Upper lobe of right lung (tissue), 1 donor: ENCODE measurements around the gene CHD5. TPM values are rescaled to one million over a fixed set of nuclear protein-coding genes. Genes with fewer than 3 reads are reported as not detected.

Source experiments
- ATAC-seq: fragments of 200-7000 bp; cut with Tn5 transposase; one replicate; pipeline ENCODE4 v1.9.1; 2020; ENCODE audit warnings: mild to moderate bottlenecking, moderate library complexity
- DNase-seq: peaks from one replicate; pipeline ENCODE4 v3.0.0-alpha.2; 2020
- H3K27ac ChIP-seq: fragments of 200-600 bp; one replicate; pipeline ENCODE4 v1.8.0; 2022
- H3K27me3 ChIP-seq: fragments of 200-600 bp; one replicate; pipeline ENCODE4 v1.8.0; 2022; ENCODE audit warnings: mild to moderate bottlenecking
- H3K36me3 ChIP-seq: fragments of 200-600 bp; one replicate; pipeline ENCODE4 v1.8.0; 2022
- H3K4me1 ChIP-seq: fragments of 200-600 bp; one replicate; pipeline ENCODE4 v1.8.0; 2022
- H3K4me3 ChIP-seq: fragments of 200-600 bp; one replicate; pipeline ENCODE4 v1.8.0; 2022; ENCODE audit warnings: mild to moderate bottlenecking
- H3K9me3 ChIP-seq: fragments of 200-600 bp; one replicate; pipeline ENCODE4 v1.8.0; 2022
- intact Hi-C: fragments of 100-400 bp; cut with DNase I; formaldehyde crosslinking; loops from one replicate; pipeline ENCODE4 v1.11.0; 2022
- total RNA-seq: library from RNA; stranded (reverse); fragmentation: NEBNext Ultra II Directional; extraction: Animal tissue kit (Norgen Biotek cat#: 25700); gene quantifications from one replicate; pipeline ENCODE4 v1.2.1, GENCODE V29; 2021
- TF ChIP-seq, protein P1 (sequence below): fragments of 200-600 bp; IDR thresholded peaks from one replicate; pipeline ENCODE4 v1.8.0; 2022; ENCODE audit warnings: antibody characterized with exemption
- donor health status: DM: no; HTN: yes; CAD: no; lungs with severe emphysema.

CHD5 gene
- total RNA-seq, 1 donor from 2014 or later, result 0.23 TPM

DNA sequence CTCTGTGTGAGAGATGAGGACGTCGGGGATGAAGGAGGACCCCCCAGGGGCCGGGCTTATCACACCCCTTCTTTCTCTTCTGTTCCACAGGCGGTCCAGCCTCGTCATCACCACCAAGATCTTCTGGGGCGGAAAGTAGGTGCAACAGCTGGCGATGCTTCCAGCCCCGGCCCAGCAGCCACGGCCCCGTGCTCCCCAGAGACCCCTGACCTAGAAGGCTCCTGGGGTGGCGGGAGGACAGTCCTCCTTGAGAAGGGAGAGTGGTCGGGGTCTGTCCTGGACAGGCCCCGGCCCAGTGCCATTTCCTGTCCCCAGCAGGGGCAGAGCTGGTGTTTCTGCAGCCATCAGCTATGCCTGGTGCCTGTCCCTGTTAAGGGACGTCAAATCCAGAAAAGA is 92.7 kb downstream of the CHD5 start:
- DNase-seq, result no peak
- ATAC-seq, result no peak

DNA sequence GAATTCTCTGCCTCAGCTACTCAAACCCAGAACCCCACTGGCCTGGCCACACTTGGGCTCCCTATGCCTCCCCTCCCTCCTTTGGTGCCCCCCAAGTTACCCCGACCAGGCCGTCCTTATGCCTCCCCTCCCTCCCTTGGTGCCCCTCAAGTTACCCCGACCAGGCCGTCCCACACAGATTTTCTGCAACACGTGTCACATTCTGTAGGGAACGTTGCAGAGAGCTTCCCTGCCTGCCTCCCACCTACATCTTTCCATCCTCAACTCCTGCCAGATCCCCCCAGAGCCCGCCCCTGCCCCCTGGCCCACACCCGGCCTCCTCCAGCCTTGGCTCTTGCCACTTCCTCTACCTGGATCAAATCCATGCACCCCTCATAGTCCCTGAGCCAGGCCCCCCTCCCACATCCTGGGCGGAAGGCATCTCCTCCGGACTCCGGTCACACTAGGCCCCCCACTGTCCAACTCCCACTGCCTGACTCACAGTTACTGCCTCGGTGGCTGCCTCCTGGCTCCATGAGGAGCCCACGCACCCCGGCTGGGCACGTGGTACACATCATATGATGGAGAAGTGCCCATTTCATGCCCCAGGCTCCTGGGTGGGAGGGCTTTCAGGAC is 93.3 kb downstream of the CHD5 start:
- no peak overlapping the region for H3K27ac ChIP-seq
- no peak for ATAC-seq

More for the DNA sequence above, 92.7 kb downstream of the CHD5 start:
- no peak overlapping the region for H3K4me3 ChIP-seq
- no peaks in the 10 kb centered on the region for H3K9me3 ChIP-seq
- H3K27me3 ChIP-seq, result no peaks in the 10 kb centered on the region
- H3K36me3 ChIP-seq, result peaks cover 4% of the 10 kb centered on the region
- H3K27ac ChIP-seq, result no peak overlapping the region
- H3K4me1 ChIP-seq, result peaks cover 11% of the 10 kb centered on the region
- intact Hi-C loops, result no loop called here
- TF ChIP-seq, protein P1, sequence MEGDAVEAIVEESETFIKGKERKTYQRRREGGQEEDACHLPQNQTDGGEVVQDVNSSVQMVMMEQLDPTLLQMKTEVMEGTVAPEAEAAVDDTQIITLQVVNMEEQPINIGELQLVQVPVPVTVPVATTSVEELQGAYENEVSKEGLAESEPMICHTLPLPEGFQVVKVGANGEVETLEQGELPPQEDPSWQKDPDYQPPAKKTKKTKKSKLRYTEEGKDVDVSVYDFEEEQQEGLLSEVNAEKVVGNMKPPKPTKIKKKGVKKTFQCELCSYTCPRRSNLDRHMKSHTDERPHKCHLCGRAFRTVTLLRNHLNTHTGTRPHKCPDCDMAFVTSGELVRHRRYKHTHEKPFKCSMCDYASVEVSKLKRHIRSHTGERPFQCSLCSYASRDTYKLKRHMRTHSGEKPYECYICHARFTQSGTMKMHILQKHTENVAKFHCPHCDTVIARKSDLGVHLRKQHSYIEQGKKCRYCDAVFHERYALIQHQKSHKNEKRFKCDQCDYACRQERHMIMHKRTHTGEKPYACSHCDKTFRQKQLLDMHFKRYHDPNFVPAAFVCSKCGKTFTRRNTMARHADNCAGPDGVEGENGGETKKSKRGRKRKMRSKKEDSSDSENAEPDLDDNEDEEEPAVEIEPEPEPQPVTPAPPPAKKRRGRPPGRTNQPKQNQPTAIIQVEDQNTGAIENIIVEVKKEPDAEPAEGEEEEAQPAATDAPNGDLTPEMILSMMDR, result no peak

DNA sequence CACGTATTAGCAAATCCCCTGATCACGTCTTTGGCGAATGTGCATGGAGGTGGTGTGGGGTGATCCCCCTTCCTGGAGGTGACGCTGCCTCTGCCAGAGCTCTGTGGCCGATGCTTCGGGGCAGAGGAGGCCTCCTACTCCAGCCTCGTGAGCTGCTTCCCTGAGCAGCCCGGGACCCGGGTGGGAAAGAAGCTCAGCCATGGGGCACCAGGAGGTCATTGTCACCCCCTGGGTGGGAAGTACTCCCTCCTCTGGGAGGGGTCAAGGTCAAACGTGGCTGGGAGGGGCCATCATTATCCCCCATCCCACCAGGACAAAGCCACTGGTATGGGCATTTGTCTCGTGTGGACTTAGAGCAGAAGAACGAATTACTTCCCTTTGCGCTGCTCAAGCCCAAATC is 93.8 kb downstream of the CHD5 start:
- DNase-seq, result no peak
- intact Hi-C loops, result no loop called here
- Histone ChIP-seq H3K27ac (no peak overlapping the region), H3K27me3 (no peaks in the 10 kb centered on the region), H3K4me3 (no peak overlapping the region), H3K36me3 (peaks cover 4% of the 10 kb centered on the region), H3K9me3 (no peaks in the 10 kb centered on the region), H3K4me1 (peaks cover 11% of the 10 kb centered on the region)
- ATAC-seq, result no peak
- TF ChIP-seq, protein P1, result no peak

More for the DNA sequence above, 93.3 kb downstream of the CHD5 start:
- TF ChIP-seq, protein P1, result no peak
- intact Hi-C loops, result no loop called here
- H3K4me3 ChIP-seq, result no peak overlapping the region
- H3K36me3 ChIP-seq, result peaks cover 4% of the 10 kb centered on the region
- H3K4me1 ChIP-seq, result peaks cover 11% of the 10 kb centered on the region
- DNase-seq, result no peak
- no peaks in the 10 kb centered on the region for H3K9me3 ChIP-seq
- H3K27me3 ChIP-seq, result no peaks in the 10 kb centered on the region

DNA sequence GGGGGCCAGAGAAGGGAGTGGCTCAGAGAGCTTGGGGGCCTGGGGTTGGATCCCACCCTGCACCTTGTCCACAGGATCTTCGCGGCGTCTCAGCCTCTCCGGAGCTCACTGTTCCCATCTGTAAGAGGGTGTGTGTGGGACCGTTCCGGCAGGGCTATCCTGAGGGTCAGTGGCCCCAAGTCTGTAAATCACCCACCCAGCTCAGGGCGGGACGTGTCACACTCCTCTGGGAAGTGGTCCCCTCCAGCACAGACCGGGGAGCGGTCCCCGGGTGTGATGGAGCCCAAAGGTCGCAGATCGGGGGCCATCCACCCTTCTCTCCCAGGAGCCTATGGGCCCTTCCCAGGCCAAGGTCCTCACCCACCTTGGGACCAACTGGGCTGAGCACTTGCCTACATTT is 94.5 kb downstream of the CHD5 start:
- TF ChIP-seq, protein P1, result no peak
- no peaks in the 10 kb centered on the region for H3K9me3 ChIP-seq

DNA sequence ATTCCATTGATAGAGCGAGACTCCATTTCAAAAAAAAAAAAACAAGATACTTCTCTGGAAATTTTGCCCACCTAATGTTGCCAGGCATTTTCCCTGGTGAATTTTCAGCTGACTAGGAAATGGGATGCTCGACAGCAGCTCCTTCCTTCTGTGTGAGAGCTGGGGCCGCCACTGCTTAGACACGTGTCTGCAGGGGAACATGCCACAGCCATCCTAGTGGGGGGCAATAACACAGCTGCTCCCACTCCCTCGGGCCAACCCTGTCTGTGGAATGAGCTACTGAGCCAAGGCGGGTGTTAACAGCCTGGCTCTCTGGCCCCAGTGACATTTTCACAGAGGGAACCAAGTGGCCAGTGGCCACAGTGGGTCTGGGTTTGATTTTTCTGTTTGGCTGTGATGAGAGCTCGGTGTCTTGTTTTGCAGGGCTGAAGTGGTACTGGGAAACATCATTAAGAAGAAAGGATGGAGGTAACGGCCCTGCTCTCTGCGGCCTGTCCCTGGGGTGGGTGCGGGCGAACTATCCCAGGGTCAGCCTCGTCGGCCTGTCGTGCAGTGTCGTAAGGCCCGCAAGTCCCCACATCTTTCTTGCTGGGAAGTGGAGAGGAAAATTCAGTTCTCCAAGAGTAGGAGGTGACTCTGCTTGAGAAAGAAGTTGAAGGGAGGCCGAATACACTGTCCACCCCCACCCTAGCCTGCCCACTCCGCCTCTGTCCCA is 95.2 kb downstream of the CHD5 start:
- Histone ChIP-seq H3K27me3 (no peaks in the 10 kb centered on the region), H3K4me3 (no peak overlapping the region), H3K27ac (no peak overlapping the region), H3K4me1 (peaks cover 11% of the 10 kb centered on the region), H3K9me3 (no peaks in the 10 kb centered on the region), H3K36me3 (no peaks in the 10 kb centered on the region)
- intact Hi-C loops, result no loop called here
- DNase-seq, result no peak
- no peak for ATAC-seq
- TF ChIP-seq, protein P1, result no peak

More for the DNA sequence above, 94.5 kb downstream of the CHD5 start:
- Histone ChIP-seq H3K27me3 (no peaks in the 10 kb centered on the region), H3K4me1 (peaks cover 11% of the 10 kb centered on the region), H3K36me3 (peaks cover 4% of the 10 kb centered on the region), H3K4me3 (no peak overlapping the region), H3K27ac (no peak overlapping the region)
- ATAC-seq (no peak), DNase-seq (no peak)
- intact Hi-C loops, result no loop called here
